Measurements from ENCODE around the gene ZBED1.
"Not testable (repeated sequence)": the region's sequence is repeated elsewhere in the genome, so short reads cannot be mapped to it uniquely, and the experiment has no call there.

The ZBED1 gene

DNA sequence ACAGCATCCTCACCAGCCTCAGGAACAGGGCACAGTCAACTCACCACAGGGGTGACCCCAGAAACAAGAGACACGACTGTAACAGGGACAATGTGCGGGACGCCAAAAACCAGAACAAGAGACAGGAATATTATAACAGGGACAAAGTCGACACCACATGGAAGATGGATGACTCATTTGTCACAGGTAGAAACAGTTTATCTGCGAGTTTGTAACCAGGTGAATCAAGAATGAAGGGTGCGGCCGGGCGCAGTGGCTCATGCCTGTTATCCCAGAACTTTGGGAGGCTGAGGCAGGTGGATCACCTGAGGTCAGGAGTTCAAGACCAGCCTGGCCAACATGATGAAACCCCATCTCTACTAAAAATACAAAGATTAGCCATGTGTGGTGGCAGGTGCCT, 44.7 kb downstream of the ZBED1 start:
- DNase-seq (ENCODE audit: low read depth in 2 of 2) = not testable (repeated sequence)

DNA sequence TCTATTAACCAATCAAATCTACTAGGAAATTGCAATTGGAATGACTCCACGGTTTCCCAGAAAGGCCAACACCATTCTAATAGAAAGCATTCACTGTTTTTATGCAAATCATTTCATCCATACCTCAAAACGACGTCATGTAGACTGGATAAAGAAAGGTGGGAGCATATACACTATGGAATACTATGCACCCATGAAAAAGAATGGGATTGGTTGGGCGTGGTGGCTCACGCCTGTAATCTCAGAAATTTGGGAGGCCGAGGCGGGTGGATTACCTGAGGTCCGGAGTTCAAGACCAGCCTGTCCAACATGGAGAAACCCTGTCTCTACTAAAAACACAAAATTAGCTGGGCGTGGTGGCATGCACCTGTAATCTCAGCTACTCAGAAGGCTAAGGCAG, 46.2 kb downstream of the ZBED1 start:
- not testable (repeated sequence) for DNase-seq (ENCODE audit: low read depth in 2 of 2)

GRCh38 chrX:2452799-2453198, 48.0 kb downstream of the ZBED1 start:
- no peak for DNase-seq (ENCODE audit: low read depth in 2 of 2)

DNA sequence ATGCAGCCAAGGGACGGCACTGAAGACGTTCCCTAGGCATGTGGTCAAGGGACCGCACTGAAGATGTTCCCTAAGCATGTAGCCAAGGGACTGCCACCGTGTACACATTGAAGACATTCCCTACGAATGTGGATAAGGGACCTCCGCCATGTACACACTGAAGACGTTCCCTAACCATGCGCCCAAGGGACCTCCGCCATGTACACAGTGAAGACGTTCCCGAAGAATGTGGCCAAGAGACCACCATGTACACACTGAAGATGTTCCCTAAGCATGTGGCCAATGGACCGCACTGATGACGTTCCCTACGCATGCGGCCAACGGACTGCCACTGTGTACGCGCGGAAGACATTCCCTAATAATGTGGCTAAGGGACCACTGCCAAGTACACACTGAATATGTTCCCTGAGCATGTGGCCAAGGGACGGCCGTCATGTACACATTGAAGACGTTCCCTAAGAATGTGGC, 48.4 kb downstream of the ZBED1 start:
- no peak for DNase-seq (ENCODE audit: low read depth in 2 of 2)

DNA sequence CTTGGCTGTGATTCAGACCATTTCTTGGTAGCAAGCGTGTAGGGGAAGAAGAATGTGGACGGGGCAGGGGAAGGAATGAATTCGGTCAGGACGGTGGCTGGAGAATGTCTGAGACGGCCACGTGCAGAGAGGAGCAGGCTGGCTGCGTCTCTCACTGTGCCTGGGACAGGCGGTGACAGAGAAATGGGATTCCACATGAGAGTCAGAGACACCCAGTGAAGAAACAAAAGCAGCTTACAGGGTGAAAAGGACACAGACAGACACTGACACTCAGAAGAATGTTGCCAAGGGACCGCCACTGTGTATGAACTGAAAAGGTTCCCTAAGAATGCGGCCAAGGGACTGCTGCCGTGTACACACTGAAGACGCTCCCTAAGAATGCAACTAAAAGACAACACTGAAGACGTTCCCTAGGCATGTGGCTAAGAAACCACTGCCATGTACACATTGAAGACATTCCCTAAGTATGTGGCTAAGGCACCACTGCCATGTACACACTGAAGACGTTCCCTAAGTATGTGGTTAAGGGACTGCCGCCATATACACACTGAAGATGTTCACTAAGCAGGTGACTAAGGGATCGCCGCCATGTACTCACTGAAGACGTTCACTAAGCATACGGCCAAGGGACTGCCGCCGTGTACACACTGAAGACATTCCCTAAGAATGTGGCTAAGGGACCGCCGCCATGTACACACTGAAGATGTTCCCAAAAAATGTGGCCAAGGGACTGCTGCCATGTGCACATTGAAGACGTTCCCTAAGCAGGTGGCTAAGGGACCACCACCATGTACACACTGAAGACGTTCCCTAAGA, 49.1 kb downstream of the ZBED1 start:
- no peak for DNase-seq (ENCODE audit: low read depth in 2 of 2)

GRCh38 chrX:2450681-2451080, 50.1 kb downstream of the ZBED1 start:
- DNase-seq (ENCODE audit: low read depth in 2 of 2) = no peak

DNA sequence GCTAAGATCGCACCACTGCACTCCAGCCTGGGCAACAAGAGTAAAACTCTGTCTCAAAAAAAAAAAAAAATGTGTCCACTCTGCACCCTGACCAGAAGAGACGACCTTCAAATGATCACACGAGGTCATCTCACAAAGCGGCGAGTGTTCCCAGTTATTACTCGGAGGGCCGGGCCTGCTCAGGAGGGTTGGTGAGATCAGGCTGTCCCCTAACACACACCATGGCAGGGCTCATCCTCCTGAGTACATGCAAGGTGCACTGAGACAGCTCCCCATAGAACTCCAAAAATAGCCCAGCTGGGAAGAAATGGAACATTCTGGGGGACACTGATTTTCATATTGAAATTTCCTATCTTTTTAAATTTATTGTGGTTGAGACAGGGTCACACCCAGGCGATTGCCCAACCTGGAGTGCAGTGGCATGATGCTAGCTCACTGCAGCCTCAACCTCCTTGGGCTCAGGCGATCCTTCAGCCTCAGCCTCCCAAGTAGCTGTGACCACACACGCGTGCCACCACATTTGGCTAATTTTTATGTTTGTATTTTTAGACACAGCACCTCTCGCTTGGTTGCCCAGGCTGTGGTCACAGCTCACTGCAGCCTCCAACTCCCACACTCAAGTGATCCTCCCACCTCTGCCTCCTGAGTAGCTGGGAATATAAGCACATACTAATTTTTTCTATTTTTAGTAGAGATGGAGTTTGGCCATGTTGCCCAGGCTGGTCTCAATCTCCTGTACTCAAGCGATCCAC, 51.5 kb downstream of the ZBED1 start:
- DNase-seq (ENCODE audit: low read depth in 2 of 2) = no peak

- no peak for DNase-seq (ENCODE audit: low read depth in 2 of 2)
These were observed 53.3 kb downstream of the ZBED1 start for GRCh38 chrX:2447484-2447883.

- no peak for DNase-seq (ENCODE audit: low read depth in 2 of 2)
These were observed 54.0 kb downstream of the ZBED1 start for GRCh38 chrX:2446815-2447214.

DNA sequence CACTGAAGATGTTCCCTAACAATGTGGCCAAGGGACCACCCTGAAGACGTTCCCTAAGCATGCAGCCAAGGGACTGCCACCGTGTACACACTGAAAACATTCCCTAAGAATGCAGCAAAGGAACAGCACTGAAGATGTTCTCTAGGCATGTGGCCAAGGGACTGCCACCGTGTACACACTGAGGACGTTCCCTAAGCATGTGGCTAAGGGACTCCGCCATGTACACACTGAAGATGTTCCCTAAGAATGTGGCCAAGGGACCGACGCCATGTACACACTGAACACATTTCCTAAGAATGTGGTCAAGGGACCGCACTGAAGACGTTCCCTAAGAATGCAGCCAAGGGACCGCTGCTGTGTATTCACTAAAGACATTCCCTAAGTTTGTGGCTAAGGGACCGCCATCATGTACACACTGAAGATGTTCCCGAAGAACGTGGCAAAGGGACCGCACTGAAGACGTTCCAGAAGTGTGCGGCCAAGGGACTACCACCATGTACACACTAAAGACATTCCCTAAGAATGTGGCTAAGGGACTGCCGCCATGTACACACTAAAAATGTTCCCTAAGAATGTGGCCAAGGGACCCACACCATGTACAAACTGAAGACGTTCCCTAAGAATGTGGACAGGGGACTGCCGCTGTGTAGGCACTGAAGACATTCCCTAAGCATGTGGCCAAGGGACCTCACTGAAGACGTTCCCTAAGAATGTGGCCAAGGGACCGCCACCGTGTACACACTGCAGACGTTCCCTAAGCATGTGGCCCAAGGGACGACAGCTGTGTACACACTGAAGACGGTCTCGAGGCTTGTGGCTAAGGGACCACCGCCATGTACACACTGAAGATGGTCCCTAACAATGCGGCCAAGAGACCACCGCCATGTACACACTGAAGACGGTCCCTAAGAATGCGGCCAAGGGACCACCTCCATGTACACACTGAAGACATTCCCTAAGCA, 54.8 kb downstream of the ZBED1 start:
- DNase-seq (ENCODE audit: low read depth in 2 of 2) = no peak

GRCh38 chrX:2442694-2443093, 58.1 kb downstream of the ZBED1 start:
- no peak for DNase-seq (ENCODE audit: low read depth in 2 of 2)

GRCh38 chrX:2441466-2441865, 59.3 kb downstream of the ZBED1 start:
- no peak for DNase-seq (ENCODE audit: low read depth in 2 of 2)

- DNase-seq (ENCODE audit: low read depth in 2 of 2) = no peak
These were observed 61.2 kb downstream of the ZBED1 start for GRCh38 chrX:2439613-2440012.
